NCI-H460 (cell line): Measurements from ENCODE around the gene AGBL4. TPM values are rescaled to one million over a fixed set of nuclear protein-coding genes. Genes with fewer than 3 reads are reported as not detected.

Experiments used
- DNase-seq: peaks from one replicate; pipeline ENCODE4 v3.0.0-alpha.2; 2016; ENCODE audit warnings: low read depth; ENCODE audit errors: extremely low read depth
- total RNA-seq: library from RNA; depleted of rRNA; stranded (reverse); fragments of >200 nt; shearing (Covaris generic); gene quantifications from 2 replicates; pipeline ENCODE4 v1.2.3, GENCODE V29; 2014

Gene AGBL4
- total RNA-seq, 1 experiment from 2014 or later: not detected

- no peak for DNase-seq
Observed at GRCh38 chr1:48955774-48956173, 1068.0 kb downstream of the AGBL4 start.

- no peak for DNase-seq
Observed at GRCh38 chr1:48953617-48954016, 1070.1 kb downstream of the AGBL4 start.

GRCh38 chr1:48948562-48948961, 1075.2 kb downstream of the AGBL4 start:
- no peak for DNase-seq

GRCh38 chr1:48947761-48948537, 1075.8 kb downstream of the AGBL4 start:
- DNase-seq: no peak

GRCh38 chr1:48946070-48946469, 1077.7 kb downstream of the AGBL4 start:
- DNase-seq: no peak

- DNase-seq: no peak
Observed at GRCh38 chr1:48944811-48945210, 1078.9 kb downstream of the AGBL4 start.

- DNase-seq: no peak
Observed at GRCh38 chr1:48943826-48944225, 1079.9 kb downstream of the AGBL4 start.

- no peak for DNase-seq
Observed at GRCh38 chr1:48943393-48943792, 1080.4 kb downstream of the AGBL4 start.

GRCh38 chr1:48940962-48941732, 1082.6 kb downstream of the AGBL4 start:
- DNase-seq: no peak

GRCh38 chr1:48940354-48940753, 1083.4 kb downstream of the AGBL4 start:
- DNase-seq: no peak

- DNase-seq: no peak
Observed at GRCh38 chr1:48939828-48940227, 1083.9 kb downstream of the AGBL4 start.

GRCh38 chr1:48939042-48939441, 1084.7 kb downstream of the AGBL4 start:
- no peak for DNase-seq

GRCh38 chr1:48937732-48938131, 1086.0 kb downstream of the AGBL4 start:
- DNase-seq: no peak

GRCh38 chr1:48936436-48936835, 1087.3 kb downstream of the AGBL4 start:
- DNase-seq: no peak

- no peak for DNase-seq
Observed at GRCh38 chr1:48932366-48932765, 1091.4 kb downstream of the AGBL4 start.

- DNase-seq: peak; percentile 28
Observed at GRCh38 chr1:48931506-48932192, 1092.1 kb downstream of the AGBL4 start.

GRCh38 chr1:48930011-48930410, 1093.7 kb downstream of the AGBL4 start:
- DNase-seq: no peak

- no peak for DNase-seq
Observed at GRCh38 chr1:48924099-48924498, 1099.7 kb downstream of the AGBL4 start.

- DNase-seq: no peak
Observed at GRCh38 chr1:48923116-48923515, 1100.6 kb downstream of the AGBL4 start.

- DNase-seq: no peak
Observed at GRCh38 chr1:48920851-48921250, 1102.9 kb downstream of the AGBL4 start.

GRCh38 chr1:48917901-48918603, 1105.7 kb downstream of the AGBL4 start:
- DNase-seq: peak; percentile 81
